H9 (cell line): Measurements from ENCODE around the gene IFFO2. TPM values are rescaled to one million over a fixed set of nuclear protein-coding genes. Genes with fewer than 3 reads are reported as not detected.
A peak's percentile ranks its signal among the peaks of the same experiment; 100 is the strongest.

ENCODE experiments used
- DNase-seq: peaks from one replicate; pipeline ENCODE4 v3.0.0-alpha.2; 2017
- H2AFZ ChIP-seq: one replicate; pipeline ENCODE4 v1.6.1; 2013; ENCODE audit warnings: mild to moderate bottlenecking, low read length, control low read depth, moderate library complexity
- H2AK5ac ChIP-seq: 2 replicates; pipeline ENCODE4 v1.6.1; 2013; ENCODE audit warnings: low read length, control low read depth, mixed read lengths; ENCODE audit not compliant: insufficient read length
- H2BK120ac ChIP-seq: one replicate; pipeline ENCODE4 v1.6.1; 2013; ENCODE audit warnings: low read depth, mild to moderate bottlenecking, low read length, control low read depth, inconsistent platforms; ENCODE audit not compliant: poor library complexity, severe bottlenecking
- H2BK12ac ChIP-seq: 2 replicates; pipeline ENCODE4 v1.6.1; 2013; ENCODE audit warnings: low read length, control low read depth, mixed read lengths, low read depth; ENCODE audit not compliant: insufficient read length
- H2BK15ac ChIP-seq: 2 replicates; pipeline ENCODE4 v1.6.1; 2013; ENCODE audit warnings: low read depth, low read length, control low read depth
- H2BK20ac ChIP-seq: one replicate; pipeline ENCODE4 v1.6.1; 2013; ENCODE audit warnings: low read depth, mild to moderate bottlenecking, low read length, control low read depth, inconsistent platforms; ENCODE audit not compliant: poor library complexity, severe bottlenecking
- H2BK5ac ChIP-seq: 2 replicates; pipeline ENCODE4 v1.6.1; 2013; ENCODE audit warnings: low read length, control low read depth, mixed read lengths; ENCODE audit not compliant: insufficient read length
- H3K14ac ChIP-seq: 2 replicates; pipeline ENCODE4 v1.6.1; 2013; ENCODE audit warnings: low read length, control low read depth; ENCODE audit not compliant: insufficient read depth
- H3K18ac ChIP-seq: 2 replicates; pipeline ENCODE4 v1.6.1; 2013; ENCODE audit warnings: low read depth, mild to moderate bottlenecking, mixed read lengths, low read length, control low read depth; ENCODE audit not compliant: insufficient read length
- H3K23ac ChIP-seq: 2 replicates; pipeline ENCODE4 v1.6.1; 2013; ENCODE audit warnings: low read length, control low read depth, mixed read lengths, low read depth; ENCODE audit not compliant: insufficient read length
- H3K23me2 ChIP-seq: 2 replicates; pipeline ENCODE4 v1.6.1; 2013; ENCODE audit warnings: low read depth, mild to moderate bottlenecking, mixed read lengths, low read length, control low read depth; ENCODE audit not compliant: insufficient read length, poor library complexity, severe bottlenecking
- H3K27ac ChIP-seq: 2 replicates; pipeline ENCODE4 v1.5.1; 2013; ENCODE audit warnings: low read length, control low read depth, mixed read lengths, low read depth; ENCODE audit not compliant: insufficient read length
- H3K27me3 ChIP-seq: 2 replicates; pipeline ENCODE4 v1.6.1; 2013; ENCODE audit warnings: low read length, control low read depth, inconsistent platforms; ENCODE audit not compliant: insufficient read depth
- H3K4ac ChIP-seq: 2 replicates; pipeline ENCODE4 v1.6.1; 2013; ENCODE audit warnings: low read depth, mild to moderate bottlenecking, control low read depth, inconsistent platforms, low read length, moderate library complexity
- H3K4me1 ChIP-seq: 2 replicates; pipeline ENCODE4 v1.6.1; 2013; ENCODE audit warnings: low read length, control low read depth, inconsistent platforms; ENCODE audit not compliant: insufficient read depth
- H3K4me2 ChIP-seq: 2 replicates; pipeline ENCODE4 v1.6.1; 2013; ENCODE audit warnings: low read length, control low read depth, mixed read lengths; ENCODE audit not compliant: insufficient read length, insufficient read depth
- H3K56ac ChIP-seq: 2 replicates; pipeline ENCODE4 v1.6.1; 2013; ENCODE audit warnings: low read depth, mild to moderate bottlenecking, mixed read lengths, low read length, control low read depth; ENCODE audit not compliant: insufficient read length
- H3K79me1 ChIP-seq: 2 replicates; pipeline ENCODE4 v1.6.1; 2013; ENCODE audit warnings: low read depth, mild to moderate bottlenecking, moderate library complexity, low read length, control low read depth, inconsistent platforms; ENCODE audit not compliant: insufficient read depth, poor library complexity, severe bottlenecking
- H3K79me2 ChIP-seq: 2 replicates; pipeline ENCODE4 v1.6.1; 2013; ENCODE audit warnings: low read length, control low read depth, inconsistent platforms; ENCODE audit not compliant: insufficient read depth
- H3K9ac ChIP-seq: 2 replicates; pipeline ENCODE4 v1.6.1; 2013; ENCODE audit warnings: low read length, control low read depth, mixed read lengths; ENCODE audit not compliant: insufficient read length; ENCODE audit errors: extremely low read depth
- H3K9me3 ChIP-seq: one replicate; pipeline ENCODE4 v1.6.1; 2013; ENCODE audit warnings: low read depth, low read length, inconsistent platforms; ENCODE audit not compliant: control insufficient read depth
- H3T11ph ChIP-seq: one replicate; pipeline ENCODE4 v1.6.1; 2013; ENCODE audit warnings: mild to moderate bottlenecking, low read length, control low read depth, inconsistent platforms
- H4K20me1 ChIP-seq: one replicate; pipeline ENCODE4 v1.6.1; 2013; ENCODE audit not compliant: control insufficient read depth, insufficient read length, insufficient read depth
- H4K5ac ChIP-seq: 2 replicates; pipeline ENCODE4 v1.6.1; 2013; ENCODE audit warnings: low read depth, mild to moderate bottlenecking, mixed read lengths, low read length, control low read depth; ENCODE audit not compliant: insufficient read length
- H4K8ac ChIP-seq: replicated peaks from 2 replicates; pipeline ENCODE4 v1.6.1; 2013; ENCODE audit warnings: low read length, control low read depth, mixed read lengths, low read depth; ENCODE audit not compliant: insufficient read length
- H4K91ac ChIP-seq: 2 replicates; pipeline ENCODE4 v1.6.1; 2013; ENCODE audit warnings: low read depth, mild to moderate bottlenecking, moderate library complexity, mixed read lengths, low read length, control low read depth; ENCODE audit not compliant: insufficient read length
- H3K27ac Mint-ChIP-seq, 3 experiments: 2 replicates in 2 of 3; 3 replicates in 1 of 3; pipeline ENCODE4 v1.8.0; 2020 to 2021; ENCODE audit warnings: mixed read lengths in 3 of 3, mild to moderate bottlenecking in 1 of 3, moderate library complexity in 1 of 3
- H3K27me3 Mint-ChIP-seq: 2 replicates; pipeline ENCODE4 v1.8.0; 2021; ENCODE audit warnings: low read depth, mild to moderate bottlenecking, moderate library complexity, mixed read lengths
- H3K36me3 Mint-ChIP-seq, 3 experiments: 2 replicates in 2 of 3; 3 replicates in 1 of 3; pipeline ENCODE4 v1.8.0; 2020 to 2021; ENCODE audit warnings: low read depth in 3 of 3, mixed read lengths in 3 of 3; ENCODE audit not compliant: insufficient read depth in 1 of 3
- H3K4me1 Mint-ChIP-seq, 2 experiments: 2 replicates each; pipeline ENCODE4 v1.8.0; 2020; ENCODE audit warnings: mixed read lengths in 2 of 2
- H3K4me3 Mint-ChIP-seq, 2 experiments: 2 replicates in 1 of 2; 3 replicates in 1 of 2; pipeline ENCODE4 v1.8.0; 2020 to 2021; ENCODE audit warnings: mild to moderate bottlenecking in 2 of 2, mixed read lengths in 2 of 2, moderate library complexity in 1 of 2
- H3K9me3 Mint-ChIP-seq, 2 experiments: 2 replicates in 1 of 2; 3 replicates in 1 of 2; pipeline ENCODE4 v1.8.0; 2020; ENCODE audit warnings: mild to moderate bottlenecking in 2 of 2, mixed read lengths in 2 of 2, moderate library complexity in 1 of 2
- WGBS: extraction: QIAGEN DNeasy Blood & Tissue Kit; methylation state at CpG from one replicate; pipeline ENCODE4 v1.1.7; 2013; ENCODE audit warnings: missing lambda C conversion rate, low lambda C conversion rate, mixed read lengths; ENCODE audit not compliant: insufficient read length; ENCODE audit errors: extremely low coverage; 5-methylcytosine and 5-hydroxymethylcytosine counted together
- total RNA-seq: library from RNA; stranded (reverse); gene quantifications from 2 replicates; pipeline ENCODE4 v1.2.1, GENCODE V29; 2021
- TF ChIP-seq, protein P1 (sequence below): fragments of 200-600 bp; sonication (generic); conservative IDR thresholded peaks from 3 replicates; pipeline ENCODE4 v1.8.0; 2021; ENCODE audit warnings: antibody characterized with exemption, mild to moderate bottlenecking

IFFO2 gene
- total RNA-seq, 1 experiment from 2014 or later, result 3.6 TPM

DNA sequence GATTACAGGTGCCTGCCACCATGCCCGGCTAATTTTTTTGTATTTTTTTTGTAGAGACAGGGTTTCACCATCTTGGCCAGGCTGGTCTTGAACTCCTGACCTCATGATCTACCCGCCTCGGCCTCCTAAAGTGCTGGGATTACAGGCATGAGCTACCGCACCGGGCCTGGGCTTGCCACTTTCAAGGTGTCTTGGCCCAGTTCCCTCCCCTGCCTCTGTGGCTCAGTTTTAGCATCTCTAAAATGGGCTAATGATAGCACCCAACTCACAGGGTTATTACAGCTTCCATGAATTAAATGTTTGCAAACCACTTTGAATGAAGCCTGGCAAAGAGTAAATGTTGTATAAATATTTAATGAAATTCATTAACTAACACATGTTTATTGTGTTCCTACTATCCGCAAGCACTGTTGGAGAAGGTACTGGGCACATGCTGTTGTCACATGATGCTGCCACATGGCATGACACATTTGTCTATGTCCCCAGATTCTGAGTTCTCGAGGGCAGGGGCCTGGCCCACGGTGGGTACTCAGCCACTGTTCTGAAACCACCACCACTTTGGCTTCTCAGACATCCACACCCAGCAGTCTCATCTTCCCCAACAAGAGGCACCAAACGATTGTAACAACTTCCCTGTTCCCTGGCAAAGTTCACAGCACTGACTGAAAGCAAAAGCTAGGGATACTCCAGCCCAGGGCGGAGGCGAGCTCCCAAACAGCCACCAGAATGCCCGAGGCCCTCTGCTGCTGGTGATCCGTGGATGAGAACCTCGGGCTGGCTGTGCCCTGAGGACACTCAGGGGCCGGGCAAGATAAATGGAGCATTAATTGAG, 9.7 kb downstream of the IFFO2 start:
- H3K9me3 ChIP-seq, result no peaks in the 10 kb centered on the region
- H3K79me2 ChIP-seq, result no peaks in the 10 kb centered on the region
- H2BK120ac ChIP-seq, result no peak overlapping the region
- H3K79me1 ChIP-seq, result no peaks in the 10 kb centered on the region
- H3K18ac ChIP-seq, result no peak overlapping the region
- no peak overlapping the region for H2BK15ac ChIP-seq
- TF ChIP-seq, protein P1, sequence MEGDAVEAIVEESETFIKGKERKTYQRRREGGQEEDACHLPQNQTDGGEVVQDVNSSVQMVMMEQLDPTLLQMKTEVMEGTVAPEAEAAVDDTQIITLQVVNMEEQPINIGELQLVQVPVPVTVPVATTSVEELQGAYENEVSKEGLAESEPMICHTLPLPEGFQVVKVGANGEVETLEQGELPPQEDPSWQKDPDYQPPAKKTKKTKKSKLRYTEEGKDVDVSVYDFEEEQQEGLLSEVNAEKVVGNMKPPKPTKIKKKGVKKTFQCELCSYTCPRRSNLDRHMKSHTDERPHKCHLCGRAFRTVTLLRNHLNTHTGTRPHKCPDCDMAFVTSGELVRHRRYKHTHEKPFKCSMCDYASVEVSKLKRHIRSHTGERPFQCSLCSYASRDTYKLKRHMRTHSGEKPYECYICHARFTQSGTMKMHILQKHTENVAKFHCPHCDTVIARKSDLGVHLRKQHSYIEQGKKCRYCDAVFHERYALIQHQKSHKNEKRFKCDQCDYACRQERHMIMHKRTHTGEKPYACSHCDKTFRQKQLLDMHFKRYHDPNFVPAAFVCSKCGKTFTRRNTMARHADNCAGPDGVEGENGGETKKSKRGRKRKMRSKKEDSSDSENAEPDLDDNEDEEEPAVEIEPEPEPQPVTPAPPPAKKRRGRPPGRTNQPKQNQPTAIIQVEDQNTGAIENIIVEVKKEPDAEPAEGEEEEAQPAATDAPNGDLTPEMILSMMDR, result no peak
- peaks cover 9% of the 10 kb centered on the region; the same call in 1 of the 2 replicates for H3K4me1 ChIP-seq
- H4K20me1 ChIP-seq, result no peaks in the 10 kb centered on the region
- H3K14ac ChIP-seq, result no peak overlapping the region
- H2AFZ ChIP-seq, result no peak overlapping the region
- WGBS, result no CpG with 5 or more reads among the region's 15 CpGs
- H4K8ac ChIP-seq, result no peak overlapping the region
- H2BK5ac ChIP-seq, result no peak overlapping the region
- H3K27me3 Mint-ChIP-seq, result no peaks in the 10 kb centered on the region; the same call in 1 of the 2 replicates
- no peaks in the 10 kb centered on the region for H3K27me3 ChIP-seq
- H3K4ac ChIP-seq, result no peak overlapping the region
- no peak overlapping the region for H3K4me2 ChIP-seq
- no peak overlapping the region for H2BK12ac ChIP-seq
- no peak overlapping the region for H3K9ac ChIP-seq
- H3K4me1 Mint-ChIP-seq, result peaks cover 39 to 53% of the 10 kb centered on the region in 2 experiments
- no peak overlapping the region for H3K4me3 Mint-ChIP-seq
- no peak overlapping the region for H3K23ac ChIP-seq
- H4K5ac ChIP-seq, result no peak overlapping the region
- no peaks in the 10 kb centered on the region; a peak in 1 of 7 replicates for H3K36me3 Mint-ChIP-seq
- no peak overlapping the region for H2AK5ac ChIP-seq
- H3T11ph ChIP-seq, result no peak overlapping the region
- H4K91ac ChIP-seq, result no peak overlapping the region
- no peak overlapping the region for H2BK20ac ChIP-seq
- peak overlapping the region in 2 of 3 experiments; percentile 17 to 65; a peak in 3 of 7 replicates for H3K27ac Mint-ChIP-seq
- H3K23me2 ChIP-seq, result peaks cover 4% of the 10 kb centered on the region
- no peak for DNase-seq
- no peak overlapping the region for H3K27ac ChIP-seq
- no peaks in the 10 kb centered on the region for H3K9me3 Mint-ChIP-seq
- no peak overlapping the region for H3K56ac ChIP-seq
